ENCODE data around the gene FBXO48.

DNA sequence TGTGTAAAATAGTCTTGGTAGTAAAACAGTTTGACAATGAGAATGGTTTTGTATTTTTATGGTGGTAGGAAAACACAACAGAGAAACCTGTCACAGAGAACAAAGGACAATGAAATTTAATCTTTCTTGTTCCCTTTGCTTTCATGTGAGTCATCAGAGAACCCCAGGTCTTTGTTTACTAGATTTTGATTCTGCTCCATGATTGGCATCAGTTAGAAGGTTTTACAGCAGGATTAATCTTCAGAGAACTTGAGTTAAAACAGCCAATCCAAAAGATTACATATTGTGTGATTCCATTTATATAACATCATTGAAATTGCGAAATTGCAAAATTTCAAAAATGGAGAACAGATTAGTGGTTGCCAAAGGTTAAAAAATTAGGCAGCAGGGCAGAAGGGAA lies 2.8 kb upstream of the FBXO48 start:
- no peak for TF ChIP-seq CTCF (conservative IDR thresholded peaks at IDR 0.05)
- TF ChIP-seq ZFX (IDR thresholded peaks at IDR 0.05), result no peak

Measured in C4-2B (cell line).